Fibroblast of gingiva (primary cell): Measurements from ENCODE around the gene PRAMEF6.
"Not testable (repeated sequence)": the region's sequence is repeated elsewhere in the genome, so short reads cannot be mapped to it uniquely, and the experiment has no call there.

Source experiments
- DNase-seq: peaks from one replicate; pipeline ENCODE4 v3.0.0-alpha.2; 2011; ENCODE audit warnings: low read depth

Gene PRAMEF6

GRCh38 chr1:12947480-12947879, at the start of gene PRAMEF6:
PRAMEF6 (minus strand) TSS chr1:12947580; CDS start chr1:12942518, 5,062 bp downstream.
- DNase-seq: not testable (repeated sequence)

DNA sequence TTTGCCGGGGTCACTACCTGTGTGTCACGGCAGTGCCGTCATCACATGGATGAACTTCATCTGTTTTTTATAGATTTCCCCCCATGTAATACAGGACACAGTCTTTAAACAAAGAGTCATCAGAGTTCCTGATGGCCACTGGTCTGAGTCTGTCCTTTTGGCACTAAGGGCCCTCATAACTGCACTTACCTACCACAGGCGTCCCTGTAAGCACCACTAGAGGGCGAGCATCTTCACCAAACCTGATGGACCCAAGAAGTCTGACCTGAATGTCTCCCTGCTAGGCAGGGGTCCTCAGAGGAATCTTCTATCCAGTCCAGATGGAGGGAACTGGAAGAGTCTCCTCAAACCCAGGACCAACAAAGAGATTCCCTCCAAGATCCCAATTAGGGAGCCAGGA, 23.0 kb downstream of the PRAMEF6 start:
- not testable (repeated sequence) for DNase-seq

GRCh38 chr1:12921749-12922148, 25.6 kb downstream of the PRAMEF6 start:
- not testable (repeated sequence) for DNase-seq

- not testable (repeated sequence) for DNase-seq
Measured at GRCh38 chr1:12916310-12916709, 31.1 kb downstream of the PRAMEF6 start, which contains the start of gene PRAMEF7. PRAMEF7 (plus strand) TSS chr1:12916610; CDS start chr1:12917693, 1,083 bp downstream.

DNA sequence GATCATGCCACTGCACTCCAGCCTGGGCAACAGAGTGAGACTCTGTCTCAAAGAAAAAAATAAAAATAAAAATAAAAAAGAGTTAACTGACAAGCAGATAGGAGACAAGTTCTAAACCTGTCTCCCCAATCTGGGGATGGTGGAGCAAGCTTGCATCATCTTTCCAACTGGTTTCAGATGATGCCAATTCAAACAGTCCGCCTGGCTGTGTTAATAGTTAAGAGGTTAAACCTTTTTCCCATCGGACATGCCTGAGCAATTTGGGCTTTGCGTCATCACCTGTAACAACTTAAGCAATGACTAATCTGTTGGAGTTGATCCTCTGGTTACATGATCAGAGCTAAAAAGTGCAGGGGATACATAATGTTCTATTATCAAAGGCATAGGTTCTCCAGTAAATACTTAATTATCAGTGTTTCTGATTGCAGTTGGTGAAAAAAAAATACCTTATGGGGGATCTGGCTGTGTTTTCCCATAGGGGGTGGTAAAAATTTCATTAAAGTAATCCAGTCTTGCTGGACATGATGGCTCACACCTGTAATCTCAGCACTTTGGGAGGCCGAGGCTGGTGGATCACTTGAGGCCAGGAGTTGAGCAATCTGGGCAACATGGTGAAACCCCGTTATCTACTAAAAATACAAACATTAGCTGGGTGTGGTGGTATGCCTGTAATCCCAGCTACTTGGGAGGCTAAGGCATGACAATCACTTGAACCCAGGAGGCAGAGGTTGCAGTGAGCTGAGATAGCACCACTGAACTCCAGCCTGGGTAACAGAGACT, 43.4 kb downstream of the PRAMEF6 start:
- not testable (repeated sequence) for DNase-seq

- DNase-seq: not testable (repeated sequence)
Measured at GRCh38 chr1:12899186-12899585, 48.2 kb downstream of the PRAMEF6 start.

DNA sequence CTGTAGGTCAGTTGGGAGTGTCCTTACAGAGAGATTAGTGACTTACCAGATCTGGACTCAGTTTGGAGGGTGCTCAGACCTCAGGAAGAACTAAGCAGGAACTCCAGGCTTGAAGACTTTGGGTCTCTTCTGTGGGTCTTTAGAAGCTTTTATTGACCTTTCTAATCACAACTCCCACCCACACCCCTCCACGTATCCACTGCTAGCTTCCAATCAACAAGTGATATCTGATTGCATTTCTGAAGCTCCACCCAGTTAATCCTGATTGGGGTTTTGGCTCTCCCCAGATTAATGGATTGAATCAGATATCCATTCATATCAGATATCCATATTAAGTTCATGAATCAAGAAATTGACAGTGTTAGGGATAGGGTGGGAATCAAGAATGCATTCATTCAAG, 49.2 kb downstream of the PRAMEF6 start, which contains the start of gene PRAMEF10:
TSS of gene PRAMEF10 (minus strand) at position 101 of the 400 bp plus-strand sequence. CDS start 2,423 bp downstream, outside the sequence.
- DNase-seq: not testable (repeated sequence)
